HG02588 (cell line): ENCODE data around the gene LRP2.
"Not testable (repeated sequence)": the region's sequence is repeated elsewhere in the genome, so short reads cannot be mapped to it uniquely, and the experiment has no call there.

Experiments
- ATAC-seq: cut with Tn5 transposase; IDR thresholded peaks from one replicate; pipeline ENCODE4 v1.9.1; 2021; ENCODE audit warnings: mild to moderate bottlenecking, moderate library complexity; ENCODE audit not compliant: unreplicated experiment

LRP2 gene

DNA sequence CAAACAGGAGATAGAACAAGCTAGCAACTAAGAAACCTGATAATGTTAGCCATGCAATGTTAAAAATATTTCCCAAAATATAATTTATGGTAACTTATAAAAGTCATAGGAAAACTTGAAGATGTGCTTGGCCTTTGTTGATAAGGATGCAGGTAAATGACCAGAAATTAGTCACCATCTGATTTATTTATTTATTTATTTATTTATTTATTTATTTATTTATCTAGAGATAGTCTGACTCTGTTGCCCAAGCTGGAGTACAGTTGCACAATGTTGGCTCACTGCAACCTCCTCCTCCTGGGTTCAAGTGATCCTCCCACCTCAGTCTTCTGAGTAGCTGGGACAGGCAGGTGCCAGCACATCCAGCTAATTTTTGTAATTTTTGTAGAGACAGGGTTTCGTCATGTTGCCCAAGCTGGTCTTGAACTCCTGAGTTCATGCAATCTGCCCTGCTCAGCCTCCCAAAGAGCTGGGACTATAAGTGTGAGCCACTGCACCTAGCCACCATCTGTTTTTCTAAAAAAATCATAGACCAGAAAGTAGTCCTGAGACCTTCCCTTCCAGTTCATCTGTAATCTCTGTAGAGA, 183.4 kb downstream of the LRP2 start:
- no peak for ATAC-seq

GRCh38 chr2:169178364-169178763, 184.0 kb downstream of the LRP2 start:
- no peak for ATAC-seq

GRCh38 chr2:169175112-169175511, 187.2 kb downstream of the LRP2 start:
- ATAC-seq = no peak

- ATAC-seq = no peak
These were observed 188.5 kb downstream of the LRP2 start for GRCh38 chr2:169173876-169174275.

DNA sequence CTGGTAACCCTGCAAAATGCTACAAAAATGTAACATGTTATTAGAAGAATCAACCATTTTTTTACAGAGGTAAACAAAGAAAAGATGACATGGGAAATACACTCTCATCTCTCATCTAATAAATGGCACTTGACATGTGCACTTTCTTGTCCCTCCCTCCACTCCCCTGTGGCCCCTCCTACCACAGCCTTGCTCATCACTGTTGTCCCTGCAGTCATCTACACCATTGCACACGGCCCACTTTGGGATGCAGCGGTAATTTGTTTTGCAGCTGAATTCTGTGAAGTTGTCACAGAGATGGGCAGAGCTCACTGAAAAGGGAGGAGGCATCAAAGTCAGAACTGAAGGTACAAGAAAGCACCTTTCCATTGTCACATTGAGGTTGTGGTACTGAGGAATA, 189.4 kb downstream of the LRP2 start:
- no peak for ATAC-seq

GRCh38 chr2:169172151-169172735, 190.1 kb downstream of the LRP2 start:
- ATAC-seq = no peak

DNA sequence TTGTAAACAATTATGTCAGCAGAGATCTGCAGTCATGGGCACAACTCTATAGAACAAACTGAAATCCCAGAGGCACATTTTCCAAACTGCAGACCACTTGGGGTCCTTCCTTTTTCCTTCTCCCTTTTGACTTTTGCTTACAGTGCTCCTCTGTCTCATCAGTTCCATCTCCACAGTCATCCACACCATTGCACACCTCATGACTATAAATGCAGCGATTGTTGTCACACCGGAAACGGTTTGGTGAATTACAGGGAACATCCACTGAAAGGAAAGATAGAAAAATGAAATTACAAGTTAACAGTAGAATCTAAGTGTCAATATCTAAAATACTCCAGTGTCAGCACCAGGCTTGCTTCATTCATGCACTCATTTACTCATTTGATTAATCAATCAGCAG, 196.5 kb downstream of the LRP2 start:
- no peak for ATAC-seq

- ATAC-seq = no peak
These were observed 198.0 kb downstream of the LRP2 start for GRCh38 chr2:169164311-169164710.

DNA sequence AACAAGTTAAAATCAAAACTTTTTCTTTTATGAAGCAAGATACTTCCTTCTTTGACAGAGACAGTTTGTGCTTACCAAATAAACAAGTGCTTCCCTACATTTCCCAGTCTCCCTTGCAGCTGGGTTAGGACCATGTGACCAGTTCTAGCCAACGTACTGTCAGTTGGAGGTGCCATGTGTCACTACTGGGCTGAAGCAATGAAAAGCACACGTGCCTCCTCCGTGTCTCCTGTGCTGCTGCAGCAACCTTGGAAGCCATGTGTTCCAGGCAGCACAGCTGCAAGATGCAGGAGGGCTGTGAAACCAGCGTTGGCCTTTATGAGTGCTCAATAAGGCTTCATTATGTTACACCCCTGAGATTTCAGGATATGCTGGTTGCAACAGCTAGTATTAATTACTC, 199.7 kb downstream of the LRP2 start:
- no peak for ATAC-seq

- ATAC-seq = no peak
These were observed 201.3 kb downstream of the LRP2 start for GRCh38 chr2:169160926-169161481.

GRCh38 chr2:169159686-169160085, 202.6 kb downstream of the LRP2 start:
- ATAC-seq = no peak

DNA sequence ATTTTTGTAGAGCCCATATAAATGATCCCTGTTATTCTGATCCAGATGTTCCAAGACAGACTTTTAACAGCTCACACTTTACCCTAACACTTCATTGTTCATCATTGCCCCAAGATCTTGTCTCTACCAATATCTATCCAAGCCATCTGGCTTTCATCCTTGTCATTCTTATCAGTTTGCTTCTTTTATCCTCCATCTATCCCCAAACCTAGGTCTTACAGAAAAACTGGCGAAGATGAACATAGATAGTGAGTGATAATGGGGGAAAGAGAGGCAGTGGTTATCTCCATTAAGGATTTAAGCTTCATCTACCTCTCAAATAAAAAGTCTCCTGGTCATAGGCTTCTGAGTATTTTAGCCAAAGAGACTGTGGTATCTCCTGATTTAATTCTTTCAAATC, 203.5 kb downstream of the LRP2 start:
- ATAC-seq = no peak

GRCh38 chr2:169146220-169146619, 216.1 kb downstream of the LRP2 start:
- no peak for ATAC-seq

DNA sequence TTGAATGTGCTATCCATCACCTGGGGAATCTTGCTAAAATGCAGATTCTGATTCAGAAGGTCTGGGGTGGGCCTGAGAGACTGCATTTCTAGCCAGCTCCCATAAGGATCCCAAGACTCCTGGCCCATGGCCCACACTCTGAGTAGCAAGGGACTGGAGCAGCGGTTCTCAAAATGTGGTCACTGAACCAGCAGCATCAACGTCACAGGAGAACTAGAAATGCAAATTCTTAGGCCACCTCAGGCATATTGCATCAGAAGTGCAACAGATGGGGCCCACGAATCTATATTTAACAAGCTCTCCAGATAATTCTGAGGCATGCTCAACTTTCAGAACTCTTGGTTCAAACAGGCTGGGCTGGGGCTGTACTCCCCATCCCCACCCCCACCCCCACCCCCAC, 218.3 kb downstream of the LRP2 start:
- ATAC-seq = no peak

- ATAC-seq = no peak
These were observed 220.5 kb downstream of the LRP2 start for GRCh38 chr2:169141713-169142352.

DNA sequence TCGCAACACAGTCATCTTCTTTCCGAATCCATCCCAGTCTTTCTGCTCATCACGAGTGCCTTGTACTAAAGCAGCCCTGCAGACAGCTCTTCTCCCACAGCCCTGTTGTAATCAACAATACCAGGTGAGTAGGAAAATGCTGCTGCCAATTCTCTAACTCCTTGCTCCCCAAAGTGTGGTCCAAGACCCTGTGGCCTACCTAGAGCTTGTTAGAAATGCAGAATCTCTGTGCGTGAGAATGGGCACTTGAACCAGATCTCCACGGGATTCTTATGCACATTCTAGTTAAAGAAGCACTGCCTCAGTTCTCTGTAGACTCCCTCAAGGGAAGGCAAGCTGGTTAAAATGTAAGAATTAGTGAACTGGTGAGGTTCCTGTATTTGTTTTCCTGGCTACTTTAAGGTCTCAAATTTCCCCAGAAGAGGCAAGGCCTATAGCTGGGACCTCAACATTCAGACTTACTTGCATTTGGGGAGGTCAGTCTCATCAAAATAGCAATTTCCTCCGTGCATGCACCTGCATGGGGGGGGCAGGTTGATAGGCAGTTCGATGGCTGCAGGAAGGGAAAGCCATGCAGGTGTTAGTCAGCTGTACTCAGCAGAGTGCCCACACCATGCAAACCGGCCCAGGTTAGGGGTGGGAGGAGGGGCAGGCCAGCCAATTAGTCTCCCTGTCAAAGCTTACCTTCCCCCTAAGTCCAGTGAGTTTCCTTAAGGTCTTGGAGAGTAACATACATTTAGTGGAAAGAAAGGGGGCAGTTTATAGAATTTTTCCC, 222.2 kb downstream of the LRP2 start:
- ATAC-seq = no peak

- no peak for ATAC-seq
These were observed 223.2 kb downstream of the LRP2 start for GRCh38 chr2:169139145-169139544.

DNA sequence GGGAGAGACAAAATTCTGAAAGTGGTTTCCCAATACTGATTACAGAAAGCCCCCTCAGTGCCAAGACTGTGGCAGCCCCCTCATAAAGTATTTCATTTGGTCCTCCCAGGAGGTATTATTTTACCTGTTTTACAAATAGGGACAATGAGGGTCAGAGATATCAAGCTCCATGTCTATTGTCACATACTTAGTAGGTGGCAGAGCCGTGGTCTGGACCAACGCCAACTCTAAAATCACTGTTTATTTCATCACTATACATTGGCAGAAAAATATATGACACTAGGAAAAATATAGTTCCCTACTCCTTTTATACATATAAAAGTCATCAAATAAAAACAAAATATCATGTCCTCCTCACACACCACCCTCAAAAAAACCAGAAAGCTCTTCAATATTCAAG, 224.4 kb downstream of the LRP2 start:
- no peak for ATAC-seq

GRCh38 chr2:169136885-169137534, 225.3 kb downstream of the LRP2 start:
- ATAC-seq = no peak

- not testable (repeated sequence) for ATAC-seq
These were observed 225.9 kb downstream of the LRP2 start for GRCh38 chr2:169136428-169136827.

DNA sequence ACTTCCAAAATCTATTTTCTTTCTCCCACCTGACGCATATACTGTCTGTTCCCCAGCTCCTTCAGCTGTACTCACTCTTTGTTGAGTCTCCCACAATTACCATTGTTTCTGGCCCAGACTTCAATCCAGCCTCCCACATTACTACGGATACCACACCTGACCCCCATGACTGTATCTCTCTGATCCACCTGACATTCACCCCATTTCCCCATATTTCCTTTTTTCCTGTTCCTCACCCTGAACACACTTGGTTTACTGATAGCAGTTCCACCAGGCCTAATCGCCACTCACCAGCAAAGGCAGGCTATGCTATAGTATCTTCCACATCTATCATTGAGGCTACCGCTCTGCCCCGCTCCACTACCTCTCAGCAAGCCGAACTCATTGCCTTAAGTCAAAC, 228.1 kb downstream of the LRP2 start:
- ATAC-seq = not testable (repeated sequence)
